Activated T-helper 2 cell treated with anti-CD3 and anti-CD28 coated beads, Interferon-gamma antibody, Interleukin-2, Interleukin-4, amounts not matched to agents 10 μg/mL and 5 μg/mL and 100 μg/mL, durations not matched to agents 14 hours and 24 hours and 36 hours (primary cell): Measurements from ENCODE around the gene CTBP2. TPM values are rescaled to one million over a fixed set of nuclear protein-coding genes. Genes with fewer than 3 reads are reported as not detected.
"Not testable (repeated sequence)": the region's sequence is repeated elsewhere in the genome, so short reads cannot be mapped to it uniquely, and the experiment has no call there.

Experiments used
- DNase-seq: peaks from one replicate; pipeline ENCODE4 v3.0.0; 2021; ENCODE audit warnings: low spot score
- H3K27ac Mint-ChIP-seq: one replicate; pipeline ENCODE4 v1.8.0; 2021; ENCODE audit warnings: mixed read lengths
- H3K27me3 Mint-ChIP-seq: one replicate; pipeline ENCODE4 v1.8.0; 2021; ENCODE audit warnings: low read depth, mixed read lengths
- H3K36me3 Mint-ChIP-seq: one replicate; pipeline ENCODE4 v1.8.0; 2021; ENCODE audit warnings: low read depth, mixed read lengths
- H3K4me1 Mint-ChIP-seq: one replicate; pipeline ENCODE4 v1.8.0; 2021; ENCODE audit warnings: low read depth, mixed read lengths
- H3K4me3 Mint-ChIP-seq: one replicate; pipeline ENCODE4 v1.8.0; 2021; ENCODE audit warnings: low read depth, mild to moderate bottlenecking, moderate library complexity, mixed read lengths
- H3K9me3 Mint-ChIP-seq: one replicate; pipeline ENCODE4 v1.8.0; 2021; ENCODE audit warnings: mixed read lengths
- intact Hi-C: fragments of 100-400 bp; cut with micrococcal nuclease; formaldehyde crosslinking; loops from one replicate; pipeline ENCODE4 v1.15.1; 2023
- total RNA-seq: library from RNA; stranded (reverse); gene quantifications from 2 replicates; pipeline ENCODE4 v1.2.3, GENCODE V29; 2022

CTBP2 gene
- total RNA-seq, 1 donor from 2014 or later, result 0.48 TPM

DNA sequence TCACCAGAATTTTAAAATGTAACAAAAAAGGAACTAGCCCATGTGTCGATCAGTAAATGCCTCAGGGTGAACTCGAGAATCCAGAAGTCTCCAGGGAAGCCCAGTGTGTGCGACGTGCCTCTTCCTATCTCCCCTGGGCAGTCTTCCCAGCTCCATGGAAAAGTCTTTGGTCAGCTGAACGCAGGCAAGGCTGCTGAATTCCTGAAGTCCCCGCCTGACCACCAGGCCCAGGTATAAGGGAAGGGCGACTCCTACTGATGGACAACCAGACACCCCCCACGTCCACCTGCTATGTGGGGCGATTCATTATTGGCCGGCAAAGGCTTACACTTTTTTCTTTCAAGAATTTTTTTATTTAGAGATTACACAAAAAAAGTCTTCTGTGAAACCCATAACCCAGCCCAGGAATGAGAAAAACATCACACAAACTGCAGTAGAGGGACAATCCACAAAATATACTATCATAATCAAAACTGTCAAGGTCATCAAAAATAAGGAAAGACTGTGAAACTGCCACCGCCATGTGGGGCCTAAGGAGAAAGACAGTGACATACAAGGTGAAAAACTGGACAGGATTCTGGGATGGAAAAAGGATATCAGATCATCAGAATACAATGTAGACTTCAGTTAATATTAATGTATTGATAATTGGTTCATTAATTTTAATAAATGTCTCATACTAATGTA, 93.5 kb downstream of the CTBP2 start:
- Mint-ChIP-seq H3K9me3 (no peaks in the 10 kb centered on the region), H3K4me1 (peaks cover 13% of the 10 kb centered on the region), H3K4me3 (no peak overlapping the region), H3K27me3 (peaks cover 31% of the 10 kb centered on the region), H3K27ac (no peak overlapping the region), H3K36me3 (no peaks in the 10 kb centered on the region)
- intact Hi-C loops, result loop anchor here (10.0 kb wide), 1 partner anchor 352 kb away; no protein-coding TSS in a partner anchor
- no peak for DNase-seq

DNA sequence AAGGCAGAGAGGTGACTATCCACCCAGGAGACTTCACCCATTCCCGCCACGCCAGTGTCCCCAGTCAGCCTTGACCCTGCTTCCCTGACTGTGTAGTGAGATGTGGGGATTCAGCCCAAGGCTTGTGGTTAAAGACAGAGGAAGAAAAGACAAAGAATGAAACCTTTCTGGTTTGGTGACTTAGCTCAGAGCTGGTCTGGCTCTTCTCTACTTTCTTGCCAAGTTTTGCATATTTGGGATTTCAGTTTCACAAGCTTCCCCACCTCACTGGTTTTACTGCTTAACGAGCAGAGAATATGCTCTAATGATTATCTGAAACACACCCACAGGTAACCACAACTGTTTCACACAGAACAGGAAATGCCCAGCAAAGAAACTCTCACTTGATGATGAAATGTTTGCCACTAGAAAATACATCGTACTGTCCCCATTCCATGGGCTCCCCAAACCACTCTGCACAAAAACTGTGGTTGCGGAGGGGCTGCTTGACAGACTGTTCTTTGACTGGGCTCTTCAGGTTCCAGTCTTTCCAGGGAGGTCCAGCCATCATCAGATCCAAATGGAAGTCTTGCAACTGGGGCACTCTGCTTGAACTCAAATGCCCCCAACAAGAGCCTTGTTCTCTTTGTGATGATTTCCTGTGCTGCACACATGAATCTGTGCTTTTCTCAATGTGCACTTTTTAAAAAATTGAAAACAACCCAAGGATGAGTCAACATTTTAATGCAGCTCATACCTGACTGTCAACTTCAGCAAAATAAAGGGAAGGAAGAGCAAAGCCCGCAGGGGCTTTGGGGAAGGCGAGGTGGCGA, 95.5 kb downstream of the CTBP2 start:
- Mint-ChIP-seq H3K9me3 (no peaks in the 10 kb centered on the region), H3K4me3 (no peak overlapping the region), H3K4me1 (peaks cover 13% of the 10 kb centered on the region), H3K27ac (no peak overlapping the region), H3K27me3 (peaks cover 30% of the 10 kb centered on the region), H3K36me3 (no peaks in the 10 kb centered on the region)
- intact Hi-C loops, result loop anchor here (10.0 kb wide), 1 partner anchor 350 kb away; no protein-coding TSS in a partner anchor
- DNase-seq, result no peak

DNA sequence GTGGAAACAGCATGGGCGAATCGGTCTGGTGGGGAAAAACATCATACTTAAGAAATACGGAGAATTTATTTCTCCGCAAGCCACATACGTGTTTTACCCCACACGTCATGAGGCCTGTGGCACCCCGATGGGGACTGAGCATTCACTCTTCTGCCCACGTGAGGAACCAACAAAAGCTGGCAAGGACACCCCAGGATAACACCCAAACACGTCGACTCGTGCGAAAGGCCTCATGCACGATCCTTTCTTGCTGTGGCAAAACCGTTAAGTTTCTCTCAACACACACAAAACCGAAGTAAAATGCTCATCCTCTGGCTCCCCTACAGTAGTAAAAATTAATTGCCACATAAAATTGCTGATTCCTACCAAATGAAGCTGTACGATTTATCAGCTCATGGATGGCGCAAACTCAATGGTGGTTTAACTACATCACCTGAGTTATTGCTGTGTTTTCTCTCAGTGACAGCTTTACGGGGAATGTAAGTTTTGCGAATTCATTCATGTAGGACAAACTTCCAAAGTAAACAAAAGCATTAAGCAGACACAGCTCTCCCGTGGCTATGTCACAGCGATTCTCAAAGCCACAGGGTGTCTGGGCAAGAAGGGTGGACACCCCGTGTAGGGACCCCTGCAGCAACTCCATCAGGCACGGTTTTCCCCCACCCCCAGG, 97.0 kb downstream of the CTBP2 start:
- Mint-ChIP-seq H3K4me3 (no peak overlapping the region), H3K27me3 (peaks cover 33% of the 10 kb centered on the region)
- no peak for DNase-seq

DNA sequence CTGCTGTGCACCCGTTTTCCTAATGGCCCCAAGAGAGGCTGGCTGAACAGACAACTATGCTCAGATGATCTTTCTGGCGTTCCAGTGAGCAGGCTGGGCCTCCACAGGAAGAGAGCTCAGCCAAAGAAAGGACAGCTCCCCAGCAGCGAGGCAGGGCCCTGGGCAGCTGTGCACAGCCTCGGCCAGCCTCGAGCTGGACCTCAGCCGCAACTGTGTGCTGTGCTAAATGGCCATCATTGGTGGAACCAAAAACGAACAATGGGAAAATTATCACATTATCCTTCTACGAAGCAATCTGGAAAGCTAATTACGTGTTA, 97.5 kb downstream of the CTBP2 start:
- Mint-ChIP-seq H3K4me3 (no peak overlapping the region), H3K27ac (no peak overlapping the region), H3K9me3 (no peaks in the 10 kb centered on the region), H3K36me3 (no peaks in the 10 kb centered on the region), H3K4me1 (peaks cover 13% of the 10 kb centered on the region), H3K27me3 (peaks cover 32% of the 10 kb centered on the region)
- intact Hi-C loops, result loop anchor here (10.0 kb wide), 1 partner anchor 348 kb away; no protein-coding TSS in a partner anchor
- no peak for DNase-seq

More for the DNA sequence above, 97.0 kb downstream of the CTBP2 start:
- intact Hi-C loops, result loop anchor here (10.0 kb wide), 1 partner anchor 349 kb away; no protein-coding TSS in a partner anchor
- Mint-ChIP-seq H3K36me3 (no peaks in the 10 kb centered on the region), H3K4me1 (peaks cover 13% of the 10 kb centered on the region), H3K9me3 (no peaks in the 10 kb centered on the region), H3K27ac (no peak overlapping the region)

DNA sequence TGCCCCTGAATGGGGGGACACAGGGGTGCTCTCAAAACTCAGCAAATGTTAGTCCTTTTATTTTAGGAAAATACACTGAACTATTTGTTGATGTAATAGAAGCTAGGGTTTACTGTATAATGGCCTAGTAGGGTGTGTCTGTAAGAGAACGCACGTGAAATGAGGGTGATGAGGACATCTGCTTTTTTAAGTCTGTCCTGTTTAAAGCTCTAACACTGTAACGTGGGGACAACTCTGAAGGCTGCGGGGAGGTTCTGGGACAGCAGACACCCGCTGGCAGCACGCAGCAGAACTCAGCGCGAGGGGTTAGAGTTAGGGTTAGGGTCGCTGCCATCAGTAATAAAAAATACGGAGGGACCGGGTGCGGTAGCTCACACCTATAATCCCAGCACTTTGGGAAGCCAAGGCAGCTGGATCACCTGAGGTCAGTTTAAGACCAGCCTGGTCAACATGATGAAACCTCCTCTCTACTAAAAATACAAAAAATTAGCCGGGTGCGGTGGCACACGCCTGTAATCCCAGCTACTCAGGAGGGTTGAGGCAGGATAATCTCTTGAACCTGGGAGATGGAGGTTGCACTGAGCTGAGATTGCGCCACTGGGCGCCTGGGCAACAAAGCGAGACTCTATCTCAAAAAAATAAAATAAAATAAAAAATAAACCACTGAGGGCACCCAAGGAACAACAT, 98.0 kb downstream of the CTBP2 start:
- intact Hi-C loops, result loop anchor here (10.0 kb wide), 1 partner anchor 348 kb away; no protein-coding TSS in a partner anchor
- no peak for DNase-seq
- H3K36me3 Mint-ChIP-seq, result no peaks in the 10 kb centered on the region
- H3K4me3 Mint-ChIP-seq, result no peak overlapping the region
- peaks cover 32% of the 10 kb centered on the region for H3K27me3 Mint-ChIP-seq
- H3K9me3 Mint-ChIP-seq, result no peaks in the 10 kb centered on the region
- H3K27ac Mint-ChIP-seq, result no peak overlapping the region
- peaks cover 13% of the 10 kb centered on the region for H3K4me1 Mint-ChIP-seq

DNA sequence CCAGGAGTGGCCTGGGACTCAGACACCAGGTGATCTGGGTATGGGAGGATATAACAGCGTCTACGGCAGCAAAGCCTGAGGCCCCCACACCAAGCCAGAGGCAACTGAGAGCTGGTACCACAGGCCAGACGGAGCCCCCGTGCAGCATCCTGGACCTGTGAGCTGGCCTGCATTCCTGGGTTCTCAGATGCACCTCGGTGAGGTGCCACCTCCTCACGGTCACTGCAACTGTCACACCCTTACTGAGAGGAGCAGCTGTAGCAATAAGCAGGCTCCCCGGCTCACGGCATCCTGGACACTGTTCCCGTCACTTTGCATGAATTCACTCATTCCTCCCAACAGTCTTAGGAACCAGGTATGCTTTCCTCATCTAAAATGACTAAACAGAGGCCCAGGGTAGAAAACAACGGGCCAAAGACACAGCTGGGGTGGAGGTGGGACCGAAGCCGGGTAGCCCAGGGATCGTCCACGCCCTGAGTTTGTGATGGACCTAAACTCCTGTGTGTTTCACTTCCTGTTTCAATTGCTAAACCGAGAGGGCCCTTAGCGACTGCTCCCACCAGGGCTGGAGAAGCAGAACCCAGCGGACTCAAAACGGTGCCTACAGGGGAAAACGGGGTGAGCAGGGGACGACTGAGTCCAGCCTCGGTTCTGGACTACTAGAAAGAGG, 98.7 kb downstream of the CTBP2 start:
- H3K27ac Mint-ChIP-seq, result no peak overlapping the region
- peaks cover 30% of the 10 kb centered on the region for H3K27me3 Mint-ChIP-seq
- H3K9me3 Mint-ChIP-seq, result no peaks in the 10 kb centered on the region
- no peaks in the 10 kb centered on the region for H3K36me3 Mint-ChIP-seq
- intact Hi-C loops, result loop anchor here (10.0 kb wide), 1 partner anchor 347 kb away; no protein-coding TSS in a partner anchor
- peaks cover 16% of the 10 kb centered on the region for H3K4me1 Mint-ChIP-seq
- no peak for DNase-seq
- H3K4me3 Mint-ChIP-seq, result no peak overlapping the region

DNA sequence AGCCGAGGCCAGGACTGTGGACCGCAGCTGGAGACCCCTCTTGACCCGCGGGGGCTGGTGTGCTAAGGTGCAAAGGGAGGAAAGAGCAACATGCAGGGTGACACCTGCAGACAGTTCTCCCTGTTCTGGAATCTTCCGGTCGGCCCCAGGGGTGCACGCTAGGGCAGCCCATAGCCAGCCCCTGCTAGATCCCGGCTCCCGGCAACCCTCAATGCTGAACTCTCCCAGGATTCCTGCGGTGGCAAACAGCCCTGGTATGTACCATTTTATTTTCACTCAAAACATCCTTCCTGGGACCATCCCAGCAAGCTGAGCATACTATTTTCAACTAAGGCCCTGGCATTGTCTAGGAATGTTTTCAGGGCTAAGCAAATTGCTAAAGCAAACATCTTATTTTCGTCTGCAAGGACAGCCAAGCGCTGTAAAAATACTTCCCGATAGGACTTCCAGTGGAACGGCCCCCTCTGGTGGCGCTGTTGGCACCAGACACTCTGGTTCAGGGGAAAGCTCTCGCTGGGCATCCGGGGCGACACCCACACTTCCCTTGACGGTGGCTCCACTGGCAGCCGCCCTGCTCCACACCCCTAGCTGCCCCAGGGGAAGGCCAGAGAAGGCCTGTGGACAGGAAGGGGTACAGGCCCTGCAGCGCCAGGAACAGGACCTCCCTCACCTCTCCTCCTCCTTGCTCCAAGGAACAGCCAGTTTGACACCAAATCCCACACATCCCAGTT, 99.4 kb downstream of the CTBP2 start:
- Mint-ChIP-seq H3K4me3 (no peak overlapping the region), H3K36me3 (no peaks in the 10 kb centered on the region), H3K4me1 (peaks cover 16% of the 10 kb centered on the region), H3K27ac (no peak overlapping the region), H3K9me3 (no peaks in the 10 kb centered on the region), H3K27me3 (peaks cover 23% of the 10 kb centered on the region)
- intact Hi-C loops, result loop anchor here (10.0 kb wide), 1 partner anchor 346 kb away; no protein-coding TSS in a partner anchor
- DNase-seq, result no peak

DNA sequence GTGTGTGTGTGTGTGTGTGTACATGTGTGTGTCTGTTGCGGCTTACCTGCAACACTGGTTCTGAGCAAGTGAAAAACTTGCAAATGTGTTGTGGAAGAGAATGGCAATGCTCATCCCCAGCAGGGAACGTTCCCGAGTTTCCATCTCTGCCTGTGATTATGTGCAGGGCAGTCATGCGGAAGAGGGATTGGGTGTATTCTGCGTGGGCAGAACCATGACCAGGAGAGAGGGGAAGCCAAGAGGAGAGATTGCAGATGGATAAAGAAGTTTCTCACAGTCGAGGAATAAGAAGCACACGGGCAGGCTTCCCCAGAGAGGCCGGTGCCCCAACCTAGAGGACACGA, 99.9 kb downstream of the CTBP2 start:
- Mint-ChIP-seq H3K36me3 (no peaks in the 10 kb centered on the region), H3K4me3 (no peak overlapping the region), H3K9me3 (no peaks in the 10 kb centered on the region), H3K27ac (no peak overlapping the region), H3K4me1 (peaks cover 16% of the 10 kb centered on the region), H3K27me3 (peaks cover 22% of the 10 kb centered on the region)
- no peak for DNase-seq
- intact Hi-C loops, result loop anchor here (10.0 kb wide), 1 partner anchor 346 kb away; no protein-coding TSS in a partner anchor

DNA sequence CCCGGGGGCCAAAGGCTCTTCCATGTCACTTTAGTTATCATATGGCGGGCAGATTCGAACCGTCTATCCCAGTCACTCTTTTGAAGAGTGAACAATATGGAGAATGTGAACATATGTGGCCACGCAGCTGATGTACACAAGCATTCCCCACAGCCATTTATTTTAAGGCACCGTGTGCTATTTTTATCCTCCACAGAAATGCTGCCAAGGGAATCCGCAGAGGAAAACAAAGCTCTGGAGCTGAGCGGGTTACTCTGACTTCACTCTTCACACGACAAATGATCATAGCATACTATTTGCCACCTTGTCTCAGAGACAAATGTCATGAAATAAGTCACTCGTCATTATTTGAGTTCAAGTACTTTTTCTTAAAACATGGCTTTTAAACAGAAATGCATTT, 100.3 kb downstream of the CTBP2 start:
- no peaks in the 10 kb centered on the region for H3K36me3 Mint-ChIP-seq
- H3K9me3 Mint-ChIP-seq, result no peaks in the 10 kb centered on the region
- H3K4me1 Mint-ChIP-seq, result peaks cover 13% of the 10 kb centered on the region
- intact Hi-C loops, result loop anchor here (10.0 kb wide), 1 partner anchor 345 kb away; no protein-coding TSS in a partner anchor
- no peak for DNase-seq
- H3K4me3 Mint-ChIP-seq, result no peak overlapping the region
- peaks cover 20% of the 10 kb centered on the region for H3K27me3 Mint-ChIP-seq
- H3K27ac Mint-ChIP-seq, result no peak overlapping the region

DNA sequence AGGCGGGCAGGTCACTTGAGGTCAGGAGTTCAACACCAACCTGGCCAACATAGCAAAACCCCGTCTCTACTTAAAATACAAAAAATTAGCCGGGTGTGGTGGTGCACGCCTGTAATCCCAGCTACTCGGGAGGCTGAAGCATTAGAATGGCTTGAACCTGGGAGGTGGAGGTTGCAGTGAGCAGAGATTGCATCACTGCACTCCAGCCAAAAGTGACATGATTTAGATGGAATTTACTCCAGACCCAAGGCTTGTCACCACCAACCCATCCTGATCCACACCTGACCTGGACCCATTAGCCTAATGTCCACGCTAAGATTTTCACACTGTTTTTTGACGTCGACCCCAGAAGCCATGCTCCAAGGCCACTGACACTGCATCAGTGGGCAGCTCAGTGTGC, 101.0 kb downstream of the CTBP2 start:
- not testable (repeated sequence) for H3K4me3 Mint-ChIP-seq, H3K36me3 Mint-ChIP-seq, H3K9me3 Mint-ChIP-seq, H3K27ac Mint-ChIP-seq, H3K4me1 Mint-ChIP-seq, DNase-seq
- intact Hi-C loops, result loop anchor here (10.0 kb wide), 1 partner anchor 85 kb away; no protein-coding TSS in a partner anchor
- H3K27me3 Mint-ChIP-seq, result peaks cover 21% of the 10 kb centered on the region

DNA sequence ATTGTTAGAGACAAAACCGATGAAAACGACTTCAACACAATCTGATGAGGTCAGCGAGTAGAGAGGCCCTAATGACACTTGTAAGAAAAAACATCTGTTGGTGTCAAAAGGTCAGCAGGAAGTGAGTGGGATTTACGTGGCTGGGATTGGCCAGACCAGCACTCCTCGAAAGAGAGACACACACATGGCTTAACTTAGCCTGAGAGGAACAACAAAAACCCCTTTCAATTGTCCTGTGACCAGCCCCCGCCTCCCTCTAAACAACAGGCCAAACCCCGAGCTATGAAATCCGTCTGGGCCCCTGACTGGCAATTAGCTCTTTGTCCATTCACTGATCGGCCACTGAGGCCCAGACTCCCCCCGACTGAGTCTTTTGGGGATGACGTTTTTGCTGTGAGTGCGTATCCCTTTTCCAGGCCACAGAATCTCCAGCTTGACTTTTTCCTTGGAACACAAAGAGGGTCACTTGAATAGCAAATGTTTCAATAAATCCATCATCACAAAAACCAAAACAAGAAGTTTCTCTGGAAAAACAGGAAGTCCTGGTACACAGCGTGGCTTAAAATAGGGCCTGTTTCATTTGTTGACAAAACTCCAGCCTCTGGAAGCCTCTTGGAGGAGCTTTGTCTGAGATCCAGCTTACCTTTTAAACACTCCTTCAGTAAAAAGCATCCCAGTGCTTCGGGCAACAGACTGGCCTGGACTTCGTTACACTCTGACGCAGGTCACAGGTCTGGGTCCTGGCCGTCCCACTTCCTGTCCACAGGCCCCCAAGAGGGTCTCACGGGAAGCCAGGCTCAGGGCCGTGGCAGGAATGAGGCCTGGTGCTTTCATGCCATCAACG, 103.0 kb downstream of the CTBP2 start:
- H3K27ac Mint-ChIP-seq, result no peak overlapping the region
- peaks cover 3% of the 10 kb centered on the region for H3K4me1 Mint-ChIP-seq
- peaks cover 14% of the 10 kb centered on the region for H3K27me3 Mint-ChIP-seq
- H3K9me3 Mint-ChIP-seq, result no peaks in the 10 kb centered on the region
- H3K4me3 Mint-ChIP-seq, result no peak overlapping the region
- DNase-seq, result no peak
- H3K36me3 Mint-ChIP-seq, result no peaks in the 10 kb centered on the region
- intact Hi-C loops, result loop anchor here (10.0 kb wide), 1 partner anchor 87 kb away; no protein-coding TSS in a partner anchor
